ENCODE measurements around the gene ARL6IP1. TPM values are rescaled to one million over a fixed set of nuclear protein-coding genes. Genes with fewer than 3 reads are reported as not detected.
A peak's percentile ranks its signal among the peaks of the same experiment; 100 is the strongest.

The ARL6IP1 gene
- 100 to 1,000 TPM in 2 of 3 donors, 10 to 100 TPM in 1; 88.6 to 168 (median 127) TPM for total RNA-seq
- long read RNA-seq, donor 1, transcript ARL6IP1-201 (6 exons, 2,409 nt): major isoform, 196 of 213 reads
- long read RNA-seq, donor 1, partial matches to known transcripts: 15 of 213 reads
- long read RNA-seq, donor 1, other reads (novel, unspliced or antisense): 1 of 213 reads
- long read RNA-seq, donor 2, transcript ARL6IP1-208 (4 exons, 778 nt): minor isoform, 7 of 285 reads
- long read RNA-seq, donor 2, transcript ARL6IP1-201 (6 exons, 2,409 nt): major isoform, 253 of 285 reads
- long read RNA-seq, donor 2, partial matches to known transcripts: 19 of 285 reads
- long read RNA-seq, donor 2, other reads (novel, unspliced or antisense): 6 of 285 reads

DNA sequence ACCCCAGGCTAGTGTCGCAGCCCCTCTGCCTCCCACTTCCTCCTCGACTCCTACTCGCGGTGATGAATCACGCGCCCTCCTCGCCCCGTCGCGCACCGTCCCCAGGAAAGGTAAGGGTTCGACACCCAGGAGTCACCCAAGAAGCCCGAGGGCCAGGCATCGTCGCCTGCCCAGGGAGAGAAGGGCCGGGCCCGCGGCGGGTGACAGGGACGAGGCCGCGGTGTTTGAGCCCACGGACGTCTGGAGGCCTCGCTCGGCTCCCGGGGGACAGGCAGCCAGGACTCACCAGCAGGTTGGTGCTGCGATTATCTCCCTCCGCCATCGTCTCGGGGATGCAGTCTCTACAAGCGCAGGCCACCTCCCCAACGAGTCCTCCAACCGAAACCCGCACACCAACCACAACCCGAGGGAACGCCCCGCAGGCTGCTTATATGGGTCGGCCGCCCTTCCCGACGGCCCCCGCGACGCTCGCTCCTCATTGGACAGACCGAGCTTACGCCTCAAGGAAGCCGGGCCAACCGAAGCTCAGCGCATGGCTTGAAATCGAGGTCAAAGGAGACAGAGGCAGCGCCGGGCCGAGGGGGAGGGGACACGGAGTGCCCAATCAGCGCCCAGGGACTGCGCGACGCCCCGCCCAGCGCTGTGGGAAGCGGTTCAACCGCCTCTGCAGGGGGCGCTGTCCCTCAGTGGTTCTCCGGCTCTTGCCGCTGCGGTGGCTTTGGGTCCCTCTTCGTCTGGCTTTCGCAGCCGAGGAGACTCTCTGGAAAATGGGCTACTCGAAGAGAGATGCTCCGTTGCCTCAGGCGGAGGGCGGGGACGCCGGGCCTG is at the start of gene ARL6IP1:
Gene ARL6IP1 (minus strand): TSS at position 405 of the 828 bp plus-strand sequence. CDS start 83 bp downstream, at position 322.
- Histone ChIP-seq H3K4me1 (ENCODE audit: low read depth) (peaks cover 12% of the 10 kb centered on the region), H3K4me3 (peak within 1 kb of the TSS; percentile 83), H3K9me3 (no peaks in the 10 kb centered on the region), H3K36me3 (ENCODE audit: low read depth) (no peaks in the 10 kb centered on the region)
- intact Hi-C loops (cut with DNase I, micrococcal nuclease): loop anchor here in 1 of 2 donors (10.0 kb wide), 1 partner anchor 53 kb away; no protein-coding TSS in a partner anchor
- DNase-seq: peak; percentile 99 to 100 (median 99)
- peak; percentile 96 for ATAC-seq
- TF ChIP-seq, protein P1, sequence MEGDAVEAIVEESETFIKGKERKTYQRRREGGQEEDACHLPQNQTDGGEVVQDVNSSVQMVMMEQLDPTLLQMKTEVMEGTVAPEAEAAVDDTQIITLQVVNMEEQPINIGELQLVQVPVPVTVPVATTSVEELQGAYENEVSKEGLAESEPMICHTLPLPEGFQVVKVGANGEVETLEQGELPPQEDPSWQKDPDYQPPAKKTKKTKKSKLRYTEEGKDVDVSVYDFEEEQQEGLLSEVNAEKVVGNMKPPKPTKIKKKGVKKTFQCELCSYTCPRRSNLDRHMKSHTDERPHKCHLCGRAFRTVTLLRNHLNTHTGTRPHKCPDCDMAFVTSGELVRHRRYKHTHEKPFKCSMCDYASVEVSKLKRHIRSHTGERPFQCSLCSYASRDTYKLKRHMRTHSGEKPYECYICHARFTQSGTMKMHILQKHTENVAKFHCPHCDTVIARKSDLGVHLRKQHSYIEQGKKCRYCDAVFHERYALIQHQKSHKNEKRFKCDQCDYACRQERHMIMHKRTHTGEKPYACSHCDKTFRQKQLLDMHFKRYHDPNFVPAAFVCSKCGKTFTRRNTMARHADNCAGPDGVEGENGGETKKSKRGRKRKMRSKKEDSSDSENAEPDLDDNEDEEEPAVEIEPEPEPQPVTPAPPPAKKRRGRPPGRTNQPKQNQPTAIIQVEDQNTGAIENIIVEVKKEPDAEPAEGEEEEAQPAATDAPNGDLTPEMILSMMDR (IDR thresholded peaks at IDR 0.05): peak; percentile 94

DNA sequence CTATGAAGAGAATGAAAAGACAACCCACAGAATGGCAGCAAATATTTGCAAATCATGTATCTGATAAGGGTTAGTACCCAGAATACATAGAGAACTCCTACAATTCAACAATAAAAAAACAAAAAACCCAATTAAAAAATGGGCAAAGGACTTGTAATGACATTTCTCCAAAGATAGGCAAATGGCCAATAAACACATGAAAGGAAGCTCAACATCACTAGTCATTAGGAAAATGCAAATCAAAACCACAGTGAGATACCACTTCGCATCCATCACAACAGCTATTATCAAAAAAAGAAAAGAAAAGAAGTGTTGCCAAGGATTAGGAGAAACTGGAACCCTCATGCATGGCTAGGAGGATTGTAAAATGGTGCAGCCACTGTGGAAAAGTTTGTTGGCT is 45.1 kb upstream of the ARL6IP1 start:
- peaks cover 23% of the 10 kb centered on the region for H3K36me3 ChIP-seq (ENCODE audit: low read depth)
- H3K9me3 ChIP-seq: no peaks in the 10 kb centered on the region
- intact Hi-C loops (cut with DNase I, micrococcal nuclease): no loop called here
- H3K4me1 ChIP-seq (ENCODE audit: low read depth): no peaks in the 10 kb centered on the region
- DNase-seq: no peak
- H3K4me3 ChIP-seq: no peak overlapping the region
- TF ChIP-seq, protein P1 (IDR thresholded peaks at IDR 0.05): no peak
- ATAC-seq: no peak

DNA sequence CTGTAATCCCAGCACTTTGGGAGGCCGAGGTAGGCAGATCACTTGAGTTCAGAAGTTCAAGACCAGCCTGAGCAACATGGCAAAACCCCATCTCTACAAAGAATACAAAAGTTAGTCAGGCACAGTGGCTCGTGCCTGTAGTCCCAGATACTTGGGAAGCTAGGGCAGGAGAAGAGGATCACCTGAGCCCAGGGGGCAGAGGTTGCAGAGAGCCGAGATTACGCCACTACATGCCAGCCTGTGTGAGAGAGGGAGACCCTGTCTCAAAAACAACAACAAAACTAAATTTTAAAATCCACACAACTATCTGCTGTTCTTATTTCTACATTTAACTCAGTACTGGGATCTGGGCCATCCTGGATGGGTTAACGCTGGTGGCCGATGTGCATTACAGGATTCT is 41.2 kb upstream of the ARL6IP1 start:
- ATAC-seq: no peak
- Histone ChIP-seq H3K36me3 (ENCODE audit: low read depth) (peaks cover 8% of the 10 kb centered on the region), H3K4me1 (ENCODE audit: low read depth) (no peaks in the 10 kb centered on the region), H3K4me3 (no peak overlapping the region), H3K9me3 (no peaks in the 10 kb centered on the region)
- intact Hi-C loops (cut with DNase I, micrococcal nuclease): no loop called here
- no peak for DNase-seq
- TF ChIP-seq, protein P1 (IDR thresholded peaks at IDR 0.05): no peak

DNA sequence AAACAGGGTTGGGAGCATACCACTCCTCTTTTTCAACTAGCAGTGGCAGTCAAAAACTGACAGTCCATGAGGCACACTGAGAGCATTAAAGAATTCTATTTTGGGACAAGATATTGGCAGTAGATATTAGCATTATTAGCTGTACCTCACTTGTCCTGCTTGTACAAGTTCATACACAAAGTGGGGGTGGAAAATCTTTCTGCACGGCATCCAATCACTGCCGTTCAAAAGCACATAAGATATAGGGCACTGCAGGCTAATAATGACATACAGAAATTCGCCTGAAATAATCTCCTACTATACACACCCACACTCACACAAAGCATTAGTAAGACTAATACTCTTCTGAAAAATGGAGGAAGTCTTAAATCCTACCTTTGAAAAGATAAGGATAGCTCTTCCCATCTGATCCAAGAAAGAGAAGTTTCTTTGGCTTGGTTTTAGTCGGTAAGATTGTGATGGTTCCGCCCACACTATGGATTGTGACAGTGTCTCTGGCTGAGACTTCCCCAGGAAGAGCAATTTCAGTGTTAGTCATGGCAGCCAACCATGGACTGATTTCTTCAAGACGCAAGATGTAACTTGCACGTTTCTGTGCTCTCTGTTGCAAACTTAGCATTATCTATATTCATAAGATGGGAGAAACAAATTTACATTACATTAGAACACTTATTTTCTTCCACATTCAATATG is 40.6 kb upstream of the ARL6IP1 start:
- DNase-seq (no peak), ATAC-seq (no peak)
- Histone ChIP-seq H3K36me3 (ENCODE audit: low read depth) (peaks cover 5% of the 10 kb centered on the region), H3K4me1 (ENCODE audit: low read depth) (no peaks in the 10 kb centered on the region), H3K4me3 (no peak overlapping the region), H3K9me3 (no peaks in the 10 kb centered on the region)
- intact Hi-C loops (cut with DNase I, micrococcal nuclease): no loop called here
- TF ChIP-seq, protein P1 (IDR thresholded peaks at IDR 0.05): no peak

DNA sequence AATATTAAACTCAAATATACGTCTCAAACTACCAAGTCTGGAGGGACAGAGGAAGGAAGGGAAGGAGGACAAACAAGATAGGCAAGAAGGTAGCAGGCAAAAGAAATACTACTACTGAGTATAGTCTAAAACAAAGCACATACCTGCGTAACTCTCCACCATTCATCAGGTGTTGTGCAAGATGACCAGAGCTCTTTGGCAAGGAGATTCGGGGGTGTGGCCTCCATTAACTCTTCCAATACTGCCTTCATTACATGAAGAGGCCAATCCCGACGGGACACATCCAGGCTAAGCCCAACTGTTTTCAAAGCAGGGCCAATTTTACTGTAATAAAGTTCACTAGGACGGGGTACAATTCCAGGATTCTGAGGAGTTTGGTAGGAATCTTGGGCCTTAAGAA is 38.2 kb upstream of the ARL6IP1 start:
- Histone ChIP-seq H3K4me3 (no peak overlapping the region), H3K9me3 (no peaks in the 10 kb centered on the region), H3K36me3 (ENCODE audit: low read depth) (peaks cover 16% of the 10 kb centered on the region), H3K4me1 (ENCODE audit: low read depth) (peaks cover 4% of the 10 kb centered on the region)
- DNase-seq (peak in 1 of 3 donors; percentile 66), ATAC-seq (peak; percentile 92)
- intact Hi-C loops (cut with DNase I, micrococcal nuclease): no loop called here
- TF ChIP-seq, protein P1 (IDR thresholded peaks at IDR 0.05): no peak
